GM12865 (cell line): ENCODE measurements around the gene PRDM5.

Experiments used
- DNase-seq: peaks from one replicate; pipeline ENCODE4 v3.0.0; 2010; ENCODE audit warnings: low read depth
- H3K4me3 ChIP-seq: 2 replicates; pipeline ENCODE4 v1.5.1; 2011; ENCODE audit warnings: mild to moderate bottlenecking, low read depth, low read length, control low read depth
- TF ChIP-seq, protein P1 (sequence below): IDR thresholded peaks from 2 replicates; pipeline ENCODE4 v1.5.1; 2011; ENCODE audit warnings: low read length, control low read depth, low read depth, inconsistent platforms; ENCODE audit not compliant: insufficient read depth; ENCODE audit errors: missing control alignments

PRDM5 gene

DNA sequence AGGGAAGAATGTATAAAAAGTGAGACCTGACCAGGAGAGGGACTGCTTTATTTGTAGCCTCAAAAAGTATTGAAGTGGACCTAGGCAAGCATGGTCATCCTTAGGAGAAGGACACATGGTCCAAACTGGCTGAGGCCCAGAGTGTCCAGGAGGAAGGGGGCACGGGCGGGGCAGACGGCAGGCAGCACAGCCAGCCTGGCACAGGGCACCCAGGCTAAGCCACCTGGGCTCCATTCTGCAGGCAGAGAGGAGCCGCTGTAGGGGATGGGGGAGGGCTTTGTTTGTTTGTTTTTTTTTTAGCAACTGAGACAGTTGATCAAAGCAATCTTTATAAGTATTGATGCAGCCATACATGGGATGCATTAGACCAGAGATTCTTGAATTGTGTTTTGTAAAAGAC, 188.6 kb downstream of the PRDM5 start:
- no peak for DNase-seq
- TF ChIP-seq, protein P1, sequence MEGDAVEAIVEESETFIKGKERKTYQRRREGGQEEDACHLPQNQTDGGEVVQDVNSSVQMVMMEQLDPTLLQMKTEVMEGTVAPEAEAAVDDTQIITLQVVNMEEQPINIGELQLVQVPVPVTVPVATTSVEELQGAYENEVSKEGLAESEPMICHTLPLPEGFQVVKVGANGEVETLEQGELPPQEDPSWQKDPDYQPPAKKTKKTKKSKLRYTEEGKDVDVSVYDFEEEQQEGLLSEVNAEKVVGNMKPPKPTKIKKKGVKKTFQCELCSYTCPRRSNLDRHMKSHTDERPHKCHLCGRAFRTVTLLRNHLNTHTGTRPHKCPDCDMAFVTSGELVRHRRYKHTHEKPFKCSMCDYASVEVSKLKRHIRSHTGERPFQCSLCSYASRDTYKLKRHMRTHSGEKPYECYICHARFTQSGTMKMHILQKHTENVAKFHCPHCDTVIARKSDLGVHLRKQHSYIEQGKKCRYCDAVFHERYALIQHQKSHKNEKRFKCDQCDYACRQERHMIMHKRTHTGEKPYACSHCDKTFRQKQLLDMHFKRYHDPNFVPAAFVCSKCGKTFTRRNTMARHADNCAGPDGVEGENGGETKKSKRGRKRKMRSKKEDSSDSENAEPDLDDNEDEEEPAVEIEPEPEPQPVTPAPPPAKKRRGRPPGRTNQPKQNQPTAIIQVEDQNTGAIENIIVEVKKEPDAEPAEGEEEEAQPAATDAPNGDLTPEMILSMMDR, result no peak
- no peak overlapping the region for H3K4me3 ChIP-seq

GRCh38 chr4:120733054-120733453, 189.5 kb downstream of the PRDM5 start:
- TF ChIP-seq, protein P1, result no peak
- DNase-seq, result no peak
- no peak overlapping the region for H3K4me3 ChIP-seq

- no peak overlapping the region for H3K4me3 ChIP-seq
- TF ChIP-seq, protein P1, result no peak
- no peak for DNase-seq
Observed at GRCh38 chr4:120731561-120731960, 191.0 kb downstream of the PRDM5 start.

DNA sequence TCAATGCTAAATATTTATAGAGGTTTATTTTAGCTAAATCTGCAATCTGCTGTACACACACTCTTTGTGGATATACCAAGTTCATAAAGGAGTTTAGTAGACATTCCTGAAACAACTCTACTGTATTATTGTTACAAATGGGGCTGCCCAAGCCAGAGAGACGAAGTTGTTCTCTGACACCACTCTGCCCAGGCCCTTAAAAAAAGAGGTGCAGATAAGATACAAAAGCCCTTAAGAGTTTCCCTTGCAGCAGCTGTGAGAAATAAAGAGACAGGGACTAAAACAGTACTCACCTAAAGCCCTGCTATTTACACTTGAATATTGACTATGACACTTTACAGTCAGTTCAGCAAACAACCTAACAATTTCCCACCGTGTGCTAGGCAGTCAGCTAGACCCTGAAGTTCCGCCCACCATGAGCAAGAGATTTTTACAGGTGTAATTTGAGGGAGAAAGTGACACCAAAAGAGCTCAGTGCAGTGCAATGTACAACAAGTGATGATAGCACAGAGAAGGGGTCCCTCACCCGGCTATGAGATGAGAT, 191.7 kb downstream of the PRDM5 start:
- TF ChIP-seq, protein P1, result no peak
- DNase-seq, result no peak
- H3K4me3 ChIP-seq, result no peak overlapping the region

DNA sequence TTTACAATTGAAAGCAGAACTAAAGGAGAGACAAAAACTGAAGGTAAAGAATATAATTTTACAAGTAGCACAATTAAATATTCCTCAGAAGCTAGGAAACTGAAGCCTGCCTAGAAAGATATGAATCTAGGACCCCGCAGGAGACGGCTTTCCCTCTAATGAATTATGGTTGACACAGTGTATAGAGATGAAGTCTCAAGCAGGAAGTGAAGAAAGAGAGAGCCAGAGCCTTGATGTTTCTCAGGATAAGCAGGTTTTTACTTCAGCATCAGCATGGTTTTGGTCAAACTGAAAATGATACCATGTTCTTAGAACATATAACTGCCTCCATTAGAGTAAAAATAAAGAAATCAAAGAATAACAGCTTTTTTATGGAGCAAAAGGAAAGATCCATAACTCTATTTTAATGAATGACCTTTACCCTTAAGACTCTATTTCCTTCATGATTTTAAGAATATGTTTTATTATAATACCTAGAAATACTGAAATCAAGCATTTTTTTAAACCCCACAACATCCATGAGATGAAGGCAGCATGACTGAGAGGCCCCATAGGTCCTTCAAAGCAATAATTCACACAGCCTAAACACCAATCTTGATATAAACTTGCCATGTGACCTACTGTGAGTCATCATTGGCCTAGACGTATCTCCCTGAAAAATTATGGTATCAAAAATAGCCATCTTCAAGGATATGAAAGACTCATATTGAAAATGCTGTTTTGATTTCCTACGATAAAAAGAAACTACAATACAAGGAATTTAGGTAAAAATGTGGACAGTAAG, 193.4 kb downstream of the PRDM5 start:
- DNase-seq, result no peak
- TF ChIP-seq, protein P1, result no peak
- H3K4me3 ChIP-seq, result no peak overlapping the region

DNA sequence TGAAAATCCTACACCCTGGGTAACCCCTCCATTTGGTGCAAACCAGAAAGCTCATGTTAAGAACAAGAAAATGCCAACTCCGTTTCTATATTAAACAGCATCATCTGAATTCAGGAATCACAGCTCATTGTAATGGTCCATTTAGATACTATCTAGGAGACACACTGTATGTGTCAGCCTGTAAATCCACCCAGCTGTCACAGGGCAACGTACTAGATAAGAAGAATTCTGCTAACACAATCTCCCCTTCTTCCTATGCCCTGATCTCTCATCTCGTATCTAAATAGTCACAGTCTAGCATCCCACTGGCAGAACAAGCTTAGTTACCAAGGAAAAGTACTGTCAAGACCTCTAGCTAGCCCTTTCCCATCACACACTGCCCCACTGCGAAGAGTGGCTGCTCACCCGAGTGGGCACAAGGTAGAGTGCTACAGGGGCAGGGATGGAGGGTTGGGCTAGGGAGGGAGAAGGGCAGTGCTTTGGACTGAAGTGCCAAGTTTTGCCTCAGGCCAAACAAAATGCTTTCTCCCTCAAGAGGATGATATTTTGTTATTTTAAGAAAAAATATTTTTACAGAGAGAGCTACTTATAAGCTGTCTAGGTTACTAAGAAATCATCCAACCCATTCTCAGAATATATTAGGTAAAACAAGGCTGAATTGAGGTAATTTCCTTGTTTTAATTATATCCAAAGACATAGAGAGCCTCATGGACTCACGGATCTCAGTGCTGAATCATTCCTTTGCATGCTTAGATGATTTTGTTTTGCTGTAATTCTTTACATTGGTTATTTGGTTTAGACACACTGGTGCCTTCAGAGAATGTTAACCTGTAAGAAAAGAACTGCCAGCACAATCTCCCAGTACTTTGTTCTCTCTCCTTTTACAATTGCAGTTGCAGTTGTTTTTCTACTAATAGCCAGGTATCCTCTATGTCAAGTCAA, 196.6 kb downstream of the PRDM5 start:
- no peak overlapping the region for H3K4me3 ChIP-seq
- no peak for DNase-seq
- TF ChIP-seq, protein P1, result no peak
